ENCODE measurements around the gene ZGPAT. TPM values are rescaled to one million over a fixed set of nuclear protein-coding genes. Genes with fewer than 3 reads are reported as not detected.

The ZGPAT gene
- total and polyA plus RNA-seq, 2 donors (not counting 3 experiments of a cell fraction or from before 2014, with no cell fraction given), result 23.1 to 29.3 TPM

GRCh38 chr20:63774306-63774705, 66.5 kb downstream of the ZGPAT start:
- FAIRE-seq (peak; percentile 61), DNase-seq (ENCODE audit: low read depth, low spot score) (peak; percentile 42)
- TF ChIP-seq MYC (IDR thresholded peaks at IDR 0.05; ENCODE audit: low read depth, low read length) (no peak), GATA2 (IDR thresholded peaks at IDR 0.05; ENCODE audit: insufficient read depth, insufficient read length, low read depth, low read length) (no peak), EZH2 (IDR thresholded peaks at IDR 0.05; ENCODE audit: borderline replicate concordance, low read depth, low read length, severe bottlenecking) (no peak), CTCF (IDR thresholded peaks at IDR 0.05; ENCODE audit: extremely low read depth in 1 of 2, insufficient read depth in 1 of 2, low read depth in 1 of 2, low read length in 2 of 2) (no peak), POLR2A (IDR thresholded peaks at IDR 0.05; ENCODE audit: low read depth, low read length) (no peak), POLR2AphosphoS5 (IDR thresholded peaks at IDR 0.05; ENCODE audit: insufficient read depth, low read depth, low read length) (no peak)
- Histone ChIP-seq H3K9me3 (replicated peaks; ENCODE audit: control insufficient read depth, insufficient read depth, low read length) (no peaks in the 10 kb centered on the region), H3K79me2 (ENCODE audit: control insufficient read depth, insufficient read depth, low read length) (no peaks in the 10 kb centered on the region), H3K36me3 (ENCODE audit: control insufficient read depth in 2 of 2, extremely low read depth in 1 of 2, insufficient read depth in 2 of 2, low read length in 2 of 2) (no peaks in the 10 kb centered on the region), H3K9me1 (replicated peaks; ENCODE audit: control insufficient read depth, extremely low read depth, insufficient read depth, low read length) (no peaks in the 10 kb centered on the region), H3K4me1 (ENCODE audit: control insufficient read depth, extremely low read depth, insufficient read depth, low read length) (peaks cover 6% of the 10 kb centered on the region), H4K20me1 (replicated peaks; ENCODE audit: control insufficient read depth, extremely low read depth, insufficient read depth, low read length) (no peaks in the 10 kb centered on the region), H3K4me3 (replicated peaks in 1 of 3; ENCODE audit: insufficient read depth in 1 of 3, low read depth in 1 of 3, low read length in 3 of 3) (no peak overlapping the region), H3K27me3 (ENCODE audit: control insufficient read depth in 2 of 2, insufficient read depth in 2 of 2, low read length in 2 of 2) (no peaks in the 10 kb centered on the region), H3K27ac (ENCODE audit: insufficient read depth, low read depth, low read length) (no peak overlapping the region), H3K4me2 (ENCODE audit: insufficient read depth, low read length) (no peak overlapping the region), H3K9ac (replicated peaks; ENCODE audit: extremely low read depth, insufficient read depth, low read length) (no peak overlapping the region), H2AFZ (ENCODE audit: low read depth, low read length) (peak overlapping the region; percentile 68)
- BruUV-seq (replicated peaks), result no TSS peak
- intact Hi-C loops (cut with micrococcal nuclease) (loop anchor here (2.0 kb wide), 2 partner anchors 90 to 236 kb away; partner anchors contain the start of gene TPD52L2), dilution Hi-C loops (cut with MboI; ENCODE audit: extremely low pct_ligation_motif_present, low sequenced_read_pairs) (no loop called here)
- ChIA-PET POLR2A (no interaction called here), CTCF (interaction anchor here (1.1 to 2.5 kb wide), 14 partner anchors 8 to 278 kb away, joined by 3 to 32 read pairs (median 5); partner anchors contain the start of genes DNAJC5, PTK6, TPD52L2 and UCKL1)
